M059J (cell line): ENCODE measurements around the gene MYH11. TPM values are rescaled to one million over a fixed set of nuclear protein-coding genes. Genes with fewer than 3 reads are reported as not detected.
"Not testable (repeated sequence)": the region's sequence is repeated elsewhere in the genome, so short reads cannot be mapped to it uniquely, and the experiment has no call there.

ENCODE experiments used
- DNase-seq: peaks from one replicate; pipeline ENCODE4 v3.0.0-alpha.2; 2012; ENCODE audit warnings: low read depth
- total RNA-seq: library from RNA; depleted of rRNA; stranded (reverse); fragments of >200 nt; shearing (Covaris generic); gene quantifications from 2 replicates; pipeline ENCODE4 v1.2.3, GENCODE V29; 2014

The MYH11 gene
- total RNA-seq, 1 experiment from 2014 or later, result not detected

DNA sequence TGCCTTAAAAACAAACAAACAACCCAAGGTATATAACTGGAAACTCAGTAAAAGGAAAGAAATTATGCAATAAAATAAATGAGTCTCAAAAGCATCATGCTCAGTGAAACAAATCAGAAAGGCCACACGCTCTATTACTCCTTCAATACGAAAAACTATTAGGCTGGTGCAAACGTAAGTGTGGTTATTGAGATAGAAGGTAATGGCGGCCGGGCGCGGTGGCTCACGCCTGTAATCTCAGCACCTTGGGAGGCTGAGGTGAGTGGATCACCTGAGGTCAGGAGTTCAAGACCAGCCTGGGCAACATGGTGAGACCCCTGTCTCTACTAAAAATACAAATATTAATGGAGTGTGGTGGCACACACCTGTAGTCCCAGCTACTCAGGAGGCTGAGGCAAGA, 17.6 kb downstream of the MYH11 start:
- DNase-seq, result not testable (repeated sequence)

DNA sequence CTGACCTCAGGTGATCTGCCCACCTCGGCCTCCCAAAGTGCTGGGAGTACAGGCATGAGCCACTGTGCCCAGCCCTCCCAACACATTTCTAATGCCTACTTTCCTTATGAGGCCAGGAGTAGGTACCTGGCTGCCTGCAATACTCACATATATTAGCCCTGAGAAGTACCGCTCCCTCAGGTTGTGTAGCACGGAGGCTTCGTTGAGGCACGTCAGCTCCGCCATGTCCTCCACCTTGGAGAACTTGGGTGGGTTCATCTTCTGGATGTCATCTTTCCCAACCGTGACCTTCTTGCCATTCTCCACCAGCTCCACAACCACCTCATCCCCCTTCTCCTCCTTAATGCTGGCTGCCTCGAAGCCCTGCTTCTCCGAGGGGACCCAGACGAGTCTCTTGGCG, 19.1 kb downstream of the MYH11 start:
- DNase-seq, result no peak

DNA sequence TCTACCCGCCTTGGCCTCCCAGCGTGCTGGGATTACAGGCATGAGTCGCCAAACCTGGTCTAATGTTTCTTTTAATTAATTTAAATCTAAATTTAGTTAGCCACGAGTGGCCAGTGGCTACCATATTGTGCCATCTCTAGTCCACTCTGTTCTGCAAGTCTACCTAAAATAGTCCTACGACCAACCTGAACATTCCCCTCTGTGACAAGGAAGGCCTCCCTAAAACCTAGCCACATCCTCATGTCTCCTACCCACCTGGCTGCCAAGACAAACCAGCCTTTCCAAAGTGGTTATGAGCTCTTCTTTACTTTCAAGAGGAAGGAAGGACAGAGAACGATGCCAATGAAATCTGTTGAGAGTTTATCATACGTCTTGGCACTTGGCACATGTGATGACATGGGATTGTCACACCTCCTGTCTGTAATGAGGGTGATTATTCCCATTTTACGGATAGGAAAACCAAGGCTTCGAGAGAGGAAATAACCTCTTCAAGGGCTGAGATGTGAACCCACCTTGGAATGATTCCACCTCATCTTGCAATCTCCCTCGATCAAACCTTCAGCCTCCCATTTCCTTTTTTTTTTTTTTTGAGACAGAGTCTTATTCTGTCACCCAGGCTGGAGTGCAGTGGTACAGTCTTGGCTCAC, 19.7 kb downstream of the MYH11 start:
- DNase-seq, result no peak

DNA sequence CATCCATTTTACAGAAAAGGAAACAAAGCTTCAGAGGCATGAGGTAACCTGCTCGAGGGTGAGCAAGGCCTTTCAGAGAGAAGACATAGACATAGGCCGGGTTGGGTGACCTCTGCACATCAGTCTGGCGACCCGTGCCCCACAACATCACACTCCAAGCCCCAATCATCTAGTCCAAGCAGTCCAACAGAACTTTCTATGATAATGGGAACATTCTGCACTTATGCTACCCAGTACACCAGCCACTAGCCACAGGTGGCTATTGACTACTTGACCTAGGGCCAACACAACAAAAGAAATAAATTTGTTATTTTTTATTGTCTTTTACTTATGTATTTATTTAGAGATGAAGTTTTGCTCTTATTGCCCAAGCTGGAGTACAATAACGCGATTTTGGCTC, 20.8 kb downstream of the MYH11 start:
- DNase-seq, result no peak

DNA sequence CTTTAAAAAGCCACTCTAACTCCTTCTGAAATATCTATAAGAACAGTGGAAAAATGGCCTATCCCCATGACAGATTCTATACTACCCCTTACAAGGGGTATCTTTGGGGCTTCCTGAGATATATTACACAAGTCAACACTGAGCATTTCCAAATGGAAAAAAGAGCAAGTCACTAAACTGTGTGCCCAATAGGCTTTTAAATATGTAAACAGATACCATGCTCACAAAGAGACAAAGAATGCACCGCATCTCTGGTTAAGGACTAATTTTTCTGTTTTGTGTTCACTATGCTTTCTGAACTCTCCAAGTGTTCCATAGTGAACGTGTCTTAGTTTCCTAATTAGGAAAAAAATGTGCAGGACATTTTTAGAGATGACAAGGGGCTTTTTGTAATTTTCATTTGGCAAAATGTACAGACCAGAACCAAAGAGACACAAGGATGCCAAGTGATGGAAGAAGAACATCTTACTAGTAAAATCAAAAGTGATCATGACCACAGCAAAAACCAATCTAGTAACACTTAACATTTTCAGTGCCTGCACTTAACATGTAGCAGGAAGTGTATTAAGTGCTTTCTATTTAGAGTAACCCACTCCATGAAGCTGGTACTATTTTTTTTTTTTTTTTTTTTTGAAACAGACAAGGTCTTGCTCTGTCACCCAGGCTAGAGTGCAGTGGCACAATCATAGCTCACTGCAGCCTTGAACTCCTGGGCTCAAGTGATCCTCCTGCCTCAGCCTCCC, 21.5 kb downstream of the MYH11 start:
- no peak for DNase-seq

DNA sequence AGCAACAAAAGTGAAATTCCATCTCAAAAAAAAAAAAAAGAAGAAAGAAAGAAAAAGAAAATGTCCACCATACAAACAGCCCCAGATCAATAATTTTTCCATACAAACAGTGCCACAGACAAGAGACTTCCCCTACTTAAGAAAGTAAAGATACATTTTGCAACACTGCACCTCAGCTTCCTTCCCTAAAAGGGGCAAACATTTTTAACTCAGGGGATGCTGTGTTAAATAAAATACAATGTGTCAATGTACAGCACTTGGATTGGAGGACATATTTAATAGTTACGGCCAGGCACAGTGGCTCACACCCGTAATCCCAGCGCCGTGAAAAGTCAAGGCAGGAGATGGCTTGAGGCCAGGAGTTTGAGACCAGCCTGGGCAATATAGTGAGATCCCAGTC, 22.3 kb downstream of the MYH11 start:
- no peak for DNase-seq

DNA sequence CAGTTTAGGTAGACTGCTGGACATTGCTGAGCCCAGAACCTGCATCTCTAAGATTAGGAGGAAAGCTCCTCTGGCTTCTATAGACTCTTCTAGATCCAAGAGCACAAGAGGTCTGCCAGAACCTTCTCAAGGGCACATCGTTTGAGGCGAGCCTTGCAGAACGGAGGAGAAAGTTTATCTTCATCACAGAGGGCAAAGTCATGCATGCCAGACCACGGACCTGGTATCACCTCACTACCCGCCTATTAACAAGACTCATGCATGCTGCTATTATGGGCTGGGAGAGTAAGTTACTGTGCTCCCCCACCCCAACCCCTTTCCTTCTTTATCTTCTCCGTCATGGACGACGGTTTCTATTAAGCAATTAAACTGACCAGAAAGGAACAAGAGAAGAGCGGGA, 23.3 kb downstream of the MYH11 start:
- no peak for DNase-seq

DNA sequence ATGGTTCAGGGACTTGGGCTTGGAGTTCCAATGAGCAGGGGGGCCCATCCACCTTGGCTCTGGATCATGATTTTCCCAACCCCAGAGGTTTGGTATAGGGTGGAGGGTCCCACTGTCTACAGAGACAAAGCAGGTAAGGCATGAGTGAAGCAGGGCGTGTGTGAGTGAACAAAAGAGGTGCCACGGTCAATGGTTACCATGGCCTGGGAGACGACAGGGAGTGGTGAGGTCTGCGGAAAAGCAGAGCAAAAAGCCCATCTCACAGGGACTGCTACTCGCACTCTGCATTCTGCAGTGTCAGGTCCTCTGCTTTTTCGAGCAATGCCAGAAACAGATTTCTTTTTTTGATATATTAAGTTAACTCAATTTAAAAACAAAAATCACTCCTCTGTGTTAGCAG, 24.6 kb downstream of the MYH11 start:
- no peak for DNase-seq

DNA sequence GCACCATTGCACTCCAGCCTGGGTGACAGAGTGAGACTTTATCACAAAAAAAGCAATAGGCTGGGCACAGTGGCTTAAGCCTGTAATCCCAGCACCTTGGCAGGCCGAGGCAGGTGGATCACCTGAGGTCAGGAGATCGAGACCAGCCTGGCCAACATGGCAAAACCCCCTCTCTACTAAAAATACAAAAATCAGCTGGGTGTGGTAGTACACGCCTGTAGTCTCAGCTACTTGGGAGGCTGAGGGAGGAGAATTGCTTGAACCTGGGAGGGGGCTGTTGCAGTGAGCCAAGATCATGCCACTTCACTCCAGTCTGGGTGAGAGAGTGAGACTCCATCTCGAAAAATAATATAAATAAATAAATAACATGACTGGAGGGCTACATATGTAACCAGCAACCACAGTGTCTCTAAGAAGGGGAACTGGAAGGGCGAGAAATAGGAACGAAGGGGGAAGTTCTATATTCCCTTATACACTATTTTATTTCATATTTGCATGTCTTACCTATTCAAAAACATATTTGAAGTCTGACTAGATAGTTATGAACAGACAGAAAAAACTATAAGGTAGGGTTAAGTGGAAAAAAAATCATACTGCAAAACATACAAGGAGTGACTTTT, 25.9 kb downstream of the MYH11 start:
- DNase-seq, result no peak

DNA sequence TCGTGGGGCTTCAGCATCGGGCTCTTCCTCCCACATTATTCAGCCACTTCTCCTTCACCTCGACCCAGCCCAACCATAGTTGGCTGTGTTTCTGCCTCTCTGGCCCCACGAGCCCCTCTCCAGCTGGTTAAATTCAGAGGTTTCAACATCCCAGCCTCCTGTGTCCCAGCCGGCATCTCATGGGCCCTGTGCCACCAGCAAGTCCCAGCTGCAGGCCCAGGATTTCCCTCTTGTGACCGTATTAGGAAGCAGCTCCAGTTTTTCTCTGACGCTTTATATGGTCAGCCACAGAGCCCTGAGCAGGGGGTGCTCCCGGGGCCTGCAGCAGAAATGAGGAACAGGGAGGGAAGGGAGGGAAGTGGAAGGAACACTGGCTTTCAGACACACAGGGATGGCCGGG, 27.4 kb downstream of the MYH11 start:
- no peak for DNase-seq

DNA sequence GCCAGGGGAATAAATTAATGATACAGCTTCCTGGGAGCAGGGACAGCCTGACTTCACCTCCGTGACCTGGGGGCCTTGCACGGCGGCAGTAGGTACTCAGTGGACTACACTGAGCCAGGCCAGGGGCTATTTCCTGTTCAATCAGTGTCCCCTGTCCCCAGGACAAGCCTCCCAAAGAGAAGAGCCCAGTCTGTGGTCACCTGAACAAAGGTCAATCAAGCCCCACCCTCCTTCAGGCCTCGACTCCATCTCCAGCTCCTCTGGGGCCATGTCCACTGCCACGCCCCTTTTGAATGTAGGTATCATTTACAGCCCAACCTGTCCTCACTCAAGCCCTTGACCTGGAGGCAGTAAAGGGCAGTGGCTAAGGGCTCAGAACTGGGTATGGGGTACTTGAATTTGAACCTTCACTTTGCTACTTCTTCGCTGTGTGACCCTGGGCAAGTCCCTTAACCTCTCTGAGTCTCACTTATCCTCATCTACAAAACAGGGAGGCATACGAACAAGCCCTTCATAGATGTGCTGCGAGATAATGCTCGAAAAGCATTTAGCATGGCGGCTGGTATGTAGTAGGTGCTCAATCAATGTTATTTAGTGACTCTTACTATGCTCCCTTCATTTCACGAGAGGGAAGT, 29.0 kb downstream of the MYH11 start:
- no peak for DNase-seq

DNA sequence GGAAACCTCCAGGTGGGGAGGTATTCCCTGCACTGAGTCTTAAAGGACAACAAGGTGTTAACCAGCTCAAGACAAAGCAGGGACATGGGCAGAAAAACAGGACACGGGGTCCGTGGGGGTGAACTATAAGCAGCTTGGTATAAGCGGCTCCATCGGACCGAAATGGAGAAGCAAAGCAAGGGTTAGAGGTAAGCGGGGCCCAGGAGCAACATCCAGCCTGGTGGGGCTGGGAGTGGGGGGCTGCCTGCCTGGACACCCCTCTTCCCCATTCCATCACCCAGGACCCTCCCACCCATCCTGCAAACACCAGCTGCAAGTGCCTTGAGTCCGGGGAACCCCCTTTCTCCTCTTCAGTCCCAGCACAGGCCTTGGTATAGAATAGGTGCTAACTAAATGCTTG, 29.5 kb downstream of the MYH11 start:
- no peak for DNase-seq

DNA sequence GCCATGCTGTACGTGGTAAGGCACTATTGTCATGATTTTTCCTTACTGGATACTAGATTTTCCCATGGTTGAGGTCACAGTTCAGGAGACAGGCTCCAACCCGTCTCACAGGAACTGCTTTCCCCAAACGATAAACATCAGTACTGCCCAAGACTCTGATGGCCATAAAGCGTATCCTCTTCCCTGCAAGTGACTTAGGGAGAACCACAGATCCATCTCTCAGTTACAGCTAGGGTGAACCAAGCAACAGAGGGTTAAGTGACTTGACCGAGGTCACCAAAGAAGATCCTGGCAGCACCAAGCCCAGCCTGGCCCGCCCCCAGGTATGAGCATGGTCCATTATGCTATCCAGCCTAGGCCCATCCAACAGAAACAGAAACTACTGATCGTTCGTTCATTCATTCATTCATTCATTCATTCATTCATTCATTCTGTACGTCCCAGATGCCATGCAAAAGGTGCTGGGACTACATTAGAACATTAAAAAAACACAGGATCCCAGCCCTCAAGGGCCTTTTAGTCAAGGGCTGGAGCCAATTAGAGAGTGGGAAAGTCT, 31.0 kb downstream of the MYH11 start:
- DNase-seq, result no peak

DNA sequence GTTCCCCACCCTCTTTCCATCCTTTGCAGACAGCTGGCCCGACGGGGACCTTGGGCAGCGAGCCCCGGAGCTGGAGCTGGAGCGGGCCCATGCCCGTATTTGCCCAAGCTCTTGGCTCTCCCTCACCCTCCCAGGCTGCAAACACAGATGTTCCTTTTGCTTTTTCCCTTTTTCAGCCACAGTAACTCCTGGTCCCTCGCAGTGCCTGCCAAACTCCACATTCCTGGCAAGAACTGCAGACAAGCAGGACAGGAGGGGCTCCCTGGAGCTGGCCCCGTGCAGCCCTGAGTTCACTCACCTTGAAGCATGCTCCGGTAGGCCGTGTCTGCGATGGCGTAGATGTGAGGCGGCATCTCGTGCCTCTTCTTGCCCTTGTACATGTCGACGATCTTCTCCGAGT, 33.9 kb downstream of the MYH11 start:
- DNase-seq, result no peak

DNA sequence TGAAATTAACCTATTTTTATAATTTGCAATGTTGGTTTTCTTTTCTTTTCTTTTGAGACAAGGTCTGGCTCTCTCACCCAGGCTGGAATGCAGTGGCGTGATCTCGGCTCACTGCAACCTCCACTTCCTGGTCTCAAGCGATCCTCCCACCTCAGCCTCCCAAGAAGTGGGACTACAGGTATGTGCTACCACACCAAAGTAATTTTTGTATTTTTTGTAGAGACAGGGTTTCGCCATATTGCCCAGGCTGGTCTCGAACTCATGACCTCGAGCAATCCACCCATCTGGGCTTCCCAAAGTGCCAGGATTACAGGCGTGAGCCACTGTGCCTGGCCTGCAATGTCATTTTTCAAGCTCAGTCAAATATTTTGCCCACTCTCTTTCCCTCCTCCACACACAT, 36.0 kb downstream of the MYH11 start:
- no peak for DNase-seq

DNA sequence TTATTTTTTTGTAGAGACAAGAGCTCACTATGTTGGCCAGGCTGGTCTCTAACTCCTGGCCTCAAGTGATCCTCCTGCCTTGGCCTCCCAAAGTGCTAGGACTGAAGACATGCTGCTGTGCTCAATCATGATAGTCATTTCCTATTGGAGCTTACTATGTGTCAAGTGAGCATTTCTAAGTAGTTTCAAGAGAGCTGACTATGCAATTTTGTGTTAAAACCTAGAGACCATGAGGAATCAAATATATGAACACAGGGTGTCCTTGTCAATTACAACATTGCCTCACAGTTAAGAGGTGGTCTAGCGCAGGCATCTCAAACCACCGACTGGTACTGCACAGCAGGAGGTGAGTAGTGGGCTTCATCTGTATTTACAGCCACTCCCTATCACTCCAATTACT, 37.8 kb downstream of the MYH11 start:
- no peak for DNase-seq

DNA sequence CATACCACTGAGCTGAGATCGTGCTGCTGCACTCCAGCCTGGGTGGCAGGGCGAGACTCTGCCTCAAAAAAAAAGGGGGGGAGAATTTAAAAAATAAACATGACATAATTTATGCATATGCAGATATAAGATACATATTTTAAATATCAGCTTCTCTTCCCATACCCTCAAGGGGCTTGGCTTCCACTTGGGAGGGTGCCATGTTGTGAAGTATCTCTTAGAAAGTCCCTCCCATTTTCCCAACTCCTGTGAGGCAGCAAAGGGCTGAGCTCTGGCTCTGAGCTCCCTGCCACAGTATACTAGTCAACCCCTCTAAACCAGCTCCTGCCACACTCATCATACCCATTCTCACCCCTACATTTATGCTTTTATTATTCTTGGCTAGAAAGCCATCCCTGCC, 39.4 kb downstream of the MYH11 start:
- DNase-seq, result no peak

DNA sequence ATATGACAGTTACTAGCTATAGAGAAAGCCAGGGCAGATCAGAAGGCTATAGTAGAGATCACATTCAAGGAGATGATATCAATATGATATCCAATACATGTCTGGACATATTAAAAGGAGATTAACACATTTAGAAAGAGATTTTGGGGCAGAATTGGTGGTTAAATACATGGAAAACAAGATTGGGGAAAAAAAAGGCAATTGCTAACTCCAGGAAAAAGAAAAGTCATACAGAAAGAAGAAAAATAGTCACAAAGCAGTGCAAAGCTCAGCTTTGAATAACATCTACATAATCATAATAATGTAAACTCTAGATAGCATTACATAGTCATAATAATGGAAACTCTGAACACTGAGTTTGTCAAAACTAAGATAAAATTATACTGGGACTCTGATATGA, 40.6 kb downstream of the MYH11 start:
- no peak for DNase-seq

DNA sequence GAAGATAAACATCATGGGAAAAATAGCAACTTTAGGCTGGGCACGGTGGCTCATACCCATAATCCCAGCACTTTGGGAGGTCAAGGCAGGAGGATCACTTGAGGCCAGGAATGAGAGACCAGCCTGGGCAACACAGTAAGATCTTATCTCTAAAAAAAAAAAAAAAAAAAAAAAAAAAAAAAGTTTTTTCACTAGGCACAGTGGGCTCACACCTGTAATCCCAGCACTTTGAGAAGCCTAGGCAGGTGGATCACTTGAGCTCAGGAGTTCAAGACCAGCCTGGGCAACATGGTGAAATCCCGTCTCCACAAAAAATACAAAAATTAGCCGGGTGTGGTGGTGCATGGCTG, 44.5 kb downstream of the MYH11 start:
- DNase-seq, result not testable (repeated sequence)

DNA sequence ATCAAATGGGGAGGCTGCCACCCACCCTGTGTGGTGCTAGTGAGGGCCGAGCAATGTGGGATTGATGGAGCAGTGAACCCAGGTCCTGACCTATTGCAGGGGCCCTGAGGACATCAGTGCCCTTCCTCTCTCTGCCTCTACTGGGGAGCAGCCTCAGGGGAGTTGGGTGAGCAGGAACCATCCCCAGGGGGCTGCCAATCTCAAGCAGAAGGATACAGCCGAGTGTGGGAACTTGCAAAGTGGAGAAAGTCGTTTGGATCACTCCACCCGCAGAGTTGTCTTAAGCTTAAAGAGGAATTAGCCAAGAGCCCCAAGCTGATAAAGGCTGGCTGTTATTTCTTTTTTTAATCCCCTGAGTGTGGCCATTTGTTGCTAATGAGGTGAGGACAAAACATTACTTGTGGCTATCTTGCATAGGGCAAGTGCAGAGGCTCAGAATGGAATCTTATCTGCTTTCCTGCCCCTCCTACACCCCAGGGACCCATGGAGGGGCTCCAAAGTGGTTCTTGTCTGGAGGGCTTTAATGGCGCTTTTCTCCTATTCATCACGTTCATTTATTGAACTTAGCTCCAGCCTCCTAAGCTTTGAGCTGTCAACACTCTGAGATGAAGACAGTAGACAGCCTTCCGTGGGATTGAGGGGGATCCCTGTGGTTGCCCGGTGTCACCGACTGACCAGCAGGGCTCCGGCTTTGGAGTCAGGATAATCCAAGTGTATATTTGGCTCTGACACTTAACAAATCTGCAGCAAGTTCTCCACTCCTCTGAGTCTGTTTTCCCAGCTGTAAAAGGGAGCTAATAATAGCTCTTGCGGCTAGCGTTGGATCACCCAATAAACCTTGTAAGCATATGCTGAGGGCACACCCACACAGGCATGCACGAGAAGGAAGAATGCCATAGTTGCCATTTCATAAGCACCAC, 45.1 kb downstream of the MYH11 start:
- DNase-seq, result peak; percentile 83

DNA sequence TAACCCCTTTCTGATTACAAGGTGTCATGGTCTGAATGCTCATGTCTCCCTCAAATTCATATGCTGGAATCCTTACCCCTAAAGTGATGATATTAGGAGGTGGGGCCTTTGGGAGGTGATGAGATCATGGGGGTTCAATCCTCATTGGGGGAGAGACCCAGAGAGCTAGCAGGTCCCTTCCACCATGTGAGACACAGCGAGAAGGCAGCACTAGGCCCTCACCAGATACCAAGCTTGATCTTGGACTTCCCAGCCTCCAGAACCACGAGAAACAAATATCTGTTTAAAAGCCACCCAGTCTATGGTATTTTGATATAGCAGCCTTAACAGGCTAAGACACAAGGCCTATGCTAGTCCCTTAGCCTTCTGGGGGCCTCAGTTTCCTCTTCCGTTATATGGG, 45.9 kb downstream of the MYH11 start:
- no peak for DNase-seq

DNA sequence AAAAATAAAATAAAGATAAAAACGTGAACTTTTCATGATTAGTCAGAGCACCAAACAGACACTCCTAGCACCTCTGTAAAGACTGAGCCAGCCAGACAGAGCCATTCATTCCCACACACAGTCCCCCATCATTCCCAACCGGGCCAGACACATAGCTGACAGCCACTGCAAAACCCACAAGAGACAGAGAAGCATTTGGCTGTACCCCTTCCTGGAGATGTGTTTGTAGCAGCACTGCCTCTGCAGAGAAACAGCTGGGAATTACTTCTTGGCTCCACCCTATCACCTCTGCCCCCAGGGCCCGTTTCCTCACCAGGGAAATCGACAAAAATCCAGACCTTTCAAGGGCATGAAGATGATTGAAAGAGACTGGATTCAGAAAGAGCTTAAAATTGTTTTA, 46.4 kb downstream of the MYH11 start:
- DNase-seq, result no peak
